MCF 10A (cell line): ENCODE data around the gene ADAMTS4. TPM values are rescaled to one million over a fixed set of nuclear protein-coding genes. Genes with fewer than 3 reads are reported as not detected.
A peak's percentile ranks its signal among the peaks of the same experiment; 100 is the strongest.

Source experiments
- BruUV-seq: library from RNA; stranded (reverse); fragments of 400-500 nt; replicated peaks from 2 replicates; lab custom pipeline; 2021; lab: Mats Ljungman, UMichigan
- CTCF ChIA-PET: fragments of 300-600 bp; sonication (Branson Sonifier 250); formaldehyde crosslinking; extraction: SDS; loops from one replicate; lab custom pipeline; 2021; ENCODE audit warnings: antibody characterized with exemption, inconsistent platforms; lab: Yijun Ruan, JAX
- POLR2A ChIA-PET: fragments of 300-600, 350-650 bp; sonication (Branson Sonifier 250); formaldehyde crosslinking; extraction: SDS; loops from one replicate; lab custom pipeline; 2020; ENCODE audit warnings: antibody characterized with exemption, inconsistent platforms; lab: Yijun Ruan, JAX
- DNase-seq: peaks from one replicate; pipeline ENCODE4 v3.0.0-alpha.2; 2018; ENCODE audit not compliant: unreplicated experiment
- H3K27ac Mint-ChIP-seq: one replicate; pipeline ENCODE4 v1.8.0; 2022; ENCODE audit warnings: mild to moderate bottlenecking, low read depth, mixed read lengths; ENCODE audit not compliant: unreplicated experiment
- H3K27me3 Mint-ChIP-seq: one replicate; pipeline ENCODE4 v1.8.0; 2022; ENCODE audit warnings: mixed read lengths; ENCODE audit not compliant: insufficient read depth, unreplicated experiment
- H3K36me3 Mint-ChIP-seq: one replicate; pipeline ENCODE4 v1.8.0; 2022; ENCODE audit warnings: mild to moderate bottlenecking, moderate library complexity, mixed read lengths; ENCODE audit not compliant: insufficient read depth, unreplicated experiment
- H3K4me1 Mint-ChIP-seq: one replicate; pipeline ENCODE4 v1.8.0; 2022; ENCODE audit warnings: mixed read lengths; ENCODE audit not compliant: insufficient read depth, unreplicated experiment
- H3K4me3 Mint-ChIP-seq: one replicate; pipeline ENCODE4 v1.8.0; 2022; ENCODE audit warnings: mild to moderate bottlenecking, moderate library complexity, mixed read lengths; ENCODE audit not compliant: unreplicated experiment
- H3K9me3 Mint-ChIP-seq: one replicate; pipeline ENCODE4 v1.8.0; 2022; ENCODE audit warnings: mixed read lengths; ENCODE audit not compliant: unreplicated experiment
- CTCF ChIP-seq: fragments of 200-600 bp; IDR thresholded peaks from one replicate; pipeline ENCODE4 v1.8.0; 2022; ENCODE audit warnings: antibody characterized with exemption, mild to moderate bottlenecking; ENCODE audit not compliant: unreplicated experiment
- intact Hi-C: fragments of 100-400 bp; cut with micrococcal nuclease; formaldehyde crosslinking; loops from 2 replicates; pipeline ENCODE4 v1.14.1; 2022
- total RNA-seq: library from RNA; stranded (reverse); gene quantifications from 2 replicates; pipeline ENCODE4 v1.2.3, GENCODE V29; 2022

ADAMTS4 gene
- total RNA-seq, 1 experiment from 2014 or later: not detected

- BruUV-seq: no TSS peak
- CTCF ChIA-PET: interaction anchor here (0.6 to 18.5 kb wide), 50 partner anchors 9 to 530 kb away, joined by 3 to 444 read pairs (median 6); partner anchors contain the start of genes ADAMTS4, CFAP126, FCER1G and NDUFS2
- intact Hi-C loops: loop anchor here (1.0 to 10.0 kb wide), 5 partner anchors 65 to 508 kb away; partner anchors contain the start of gene SDHC
- Mint-ChIP-seq H3K27ac (peak overlapping the region; percentile 88), H3K4me1 (peaks cover 22% of the 10 kb centered on the region), H3K27me3 (no peaks in the 10 kb centered on the region), H3K4me3 (peak overlapping the region; percentile 90), H3K36me3 (peaks cover 22% of the 10 kb centered on the region), H3K9me3 (no peaks in the 10 kb centered on the region)
- no peak for DNase-seq
- TF ChIP-seq CTCF: no peak
- POLR2A ChIA-PET: interaction anchor here (0.5 to 6.8 kb wide), 18 partner anchors 9 to 1129 kb away, joined by 3 to 81 read pairs (median 8); partner anchors contain the start of genes B4GALT3, NDUFS2, PPOX and SDHC
Observed at GRCh38 chr1:161226759-161227158, 27.9 kb upstream of the ADAMTS4 start.

DNA sequence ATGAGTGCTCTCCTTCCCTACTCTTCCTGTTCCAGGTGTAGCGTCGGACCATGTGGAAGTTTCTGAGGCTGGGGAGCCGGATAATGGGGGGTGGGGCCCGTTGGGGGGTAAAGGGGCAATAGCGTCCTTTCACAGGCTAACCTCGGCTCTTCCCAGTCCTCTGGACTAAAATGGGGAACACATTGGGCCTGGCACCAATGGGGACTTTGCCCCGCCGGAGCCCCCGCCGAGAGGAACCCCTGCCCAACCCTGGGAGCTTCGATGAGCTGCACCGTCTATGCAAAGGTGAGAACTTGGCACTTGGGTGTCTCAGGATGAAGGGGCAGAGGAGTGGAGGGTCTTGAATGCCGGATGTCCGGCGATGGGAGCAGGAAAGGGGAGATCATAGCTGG lies 27.5 kb upstream of the ADAMTS4 start:
- DNase-seq: peak; percentile 27
- no TSS peak for BruUV-seq
- POLR2A ChIA-PET: interaction anchor here (0.6 to 6.8 kb wide), 30 partner anchors 9 to 1129 kb away, joined by 3 to 81 read pairs (median 4); partner anchors contain the start of genes ADAMTS4, B4GALT3, DEDD and F11R
- CTCF ChIA-PET: interaction anchor here (0.5 to 18.5 kb wide), 58 partner anchors 9 to 969 kb away, joined by 3 to 444 read pairs (median 5); partner anchors contain the start of genes ADAMTS4, CFAP126, FCER1G and NDUFS2
- Mint-ChIP-seq H3K36me3 (peaks cover 22% of the 10 kb centered on the region), H3K4me1 (peaks cover 22% of the 10 kb centered on the region), H3K27ac (peak overlapping the region; percentile 88), H3K9me3 (no peaks in the 10 kb centered on the region), H3K4me3 (peak overlapping the region; percentile 90), H3K27me3 (no peaks in the 10 kb centered on the region)
- intact Hi-C loops: loop anchor here (10.0 kb wide), 1 partner anchor 508 kb away; no protein-coding TSS in a partner anchor
- TF ChIP-seq CTCF: no peak

GRCh38 chr1:161225534-161226319 lies 26.9 kb upstream of the ADAMTS4 start, which contains the start of gene TOMM40L:
TSS of gene TOMM40L (plus strand) at chr1:161226060. CDS start at chr1:161226490, 430 bp downstream.
- BruUV-seq: no TSS peak
- Mint-ChIP-seq H3K36me3 (peaks cover 22% of the 10 kb centered on the region), H3K4me1 (peaks cover 22% of the 10 kb centered on the region), H3K27me3 (no peaks in the 10 kb centered on the region), H3K9me3 (no peaks in the 10 kb centered on the region), H3K4me3 (peak within 1 kb of the TSS; percentile 90), H3K27ac (peak within 1 kb of the TSS; percentile 88)
- CTCF ChIA-PET: interaction anchor here (0.5 to 18.5 kb wide), 56 partner anchors 8 to 1339 kb away, joined by 3 to 444 read pairs (median 5); partner anchors contain the start of genes ADAMTS4, B4GALT3, CFAP126 and FCER1G
- TF ChIP-seq CTCF: peak; percentile 62
- DNase-seq: peak; percentile 100
- intact Hi-C loops: loop anchor here (1.0 to 10.0 kb wide), 5 partner anchors 16 to 509 kb away; partner anchors contain the start of gene NDUFS2
- POLR2A ChIA-PET: interaction anchor here (0.6 to 6.8 kb wide), 36 partner anchors 9 to 937 kb away, joined by 3 to 81 read pairs (median 4); partner anchors contain the start of genes ADAMTS4, B4GALT3, DEDD and F11R
